Fibroblast of skin of back (primary cell): Measurements from ENCODE around the gene ZDHHC12.
"Not testable (repeated sequence)": the region's sequence is repeated elsewhere in the genome, so short reads cannot be mapped to it uniquely, and the experiment has no call there.

Source experiments
- DNase-seq: peaks from one replicate; pipeline ENCODE4 v3.0.0-alpha.2; 2013

The ZDHHC12 gene

DNA sequence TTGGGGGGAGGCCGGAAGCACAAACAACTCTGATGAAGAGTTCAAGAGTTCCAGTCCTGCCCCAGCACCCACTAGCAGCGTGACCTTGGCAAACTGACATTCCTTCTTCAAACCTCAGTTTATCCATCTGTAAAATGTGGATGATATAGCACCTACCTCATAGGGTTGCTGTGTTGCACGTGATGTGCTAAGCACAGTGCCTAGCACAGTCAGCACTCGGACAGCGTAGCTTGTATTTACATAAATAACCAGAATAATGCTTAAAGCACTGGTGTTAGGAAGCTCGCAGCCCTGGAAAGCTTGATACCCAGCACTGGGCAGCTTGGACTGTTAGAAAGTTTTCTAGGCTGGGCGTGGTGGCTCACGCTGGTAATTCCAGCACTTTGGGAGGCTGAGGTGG is 16.5 kb downstream of the ZDHHC12 start:
- no peak for DNase-seq

DNA sequence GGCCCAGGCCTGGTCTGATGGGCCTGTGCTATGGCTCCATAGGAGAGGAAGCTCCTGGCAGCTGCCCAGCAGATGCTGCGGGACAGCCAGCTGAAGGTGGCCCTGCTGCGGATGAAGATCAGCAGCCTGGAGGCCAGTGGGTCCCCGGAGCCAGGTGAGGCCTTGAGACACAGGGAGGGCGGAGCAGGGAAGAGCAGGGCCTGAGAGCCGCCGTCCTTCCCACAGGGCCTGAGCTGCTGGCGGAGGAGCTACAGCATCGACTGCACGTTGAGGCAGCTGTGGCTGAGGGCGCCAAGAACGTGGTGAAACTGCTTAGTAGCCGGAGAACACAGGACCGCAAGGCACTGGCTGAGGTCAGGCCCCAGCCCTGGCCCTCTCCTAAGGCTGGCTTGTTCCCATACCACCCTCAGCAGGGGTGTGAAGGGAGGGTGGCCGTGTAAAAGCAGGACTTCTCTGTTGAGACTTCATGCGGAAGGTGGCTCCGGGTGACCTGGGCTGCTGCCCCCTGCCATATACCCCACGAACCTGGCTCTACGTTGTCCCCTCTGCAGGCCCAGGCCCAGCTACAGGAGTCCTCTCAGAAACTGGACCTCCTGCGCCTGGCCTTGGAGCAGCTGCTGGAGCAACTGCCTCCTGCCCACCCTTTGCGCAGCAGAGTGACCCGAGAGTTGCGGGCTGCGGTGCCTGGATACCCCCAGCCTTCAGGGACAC is 17.1 kb downstream of the ZDHHC12 start:
- DNase-seq, result no peak

DNA sequence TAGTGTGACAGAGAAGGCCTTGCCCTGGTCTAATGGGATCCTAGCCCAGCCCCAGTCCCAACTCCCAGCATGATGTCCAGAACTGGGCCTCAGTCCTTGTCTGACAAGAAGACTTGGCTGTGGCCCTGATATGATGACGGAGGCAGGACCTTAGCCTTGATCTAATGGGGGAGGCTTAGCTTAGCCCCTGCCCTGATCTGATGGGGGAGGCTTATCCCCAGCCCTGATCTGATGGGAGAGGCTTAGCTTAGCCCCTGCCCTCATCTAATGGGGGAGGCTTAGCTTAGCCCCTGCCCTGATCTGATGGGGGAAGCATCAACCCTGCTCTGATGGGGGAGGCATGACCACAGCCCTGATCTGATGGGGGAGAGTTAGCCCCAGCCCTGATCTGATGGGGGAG is 17.9 kb downstream of the ZDHHC12 start:
- no peak for DNase-seq

DNA sequence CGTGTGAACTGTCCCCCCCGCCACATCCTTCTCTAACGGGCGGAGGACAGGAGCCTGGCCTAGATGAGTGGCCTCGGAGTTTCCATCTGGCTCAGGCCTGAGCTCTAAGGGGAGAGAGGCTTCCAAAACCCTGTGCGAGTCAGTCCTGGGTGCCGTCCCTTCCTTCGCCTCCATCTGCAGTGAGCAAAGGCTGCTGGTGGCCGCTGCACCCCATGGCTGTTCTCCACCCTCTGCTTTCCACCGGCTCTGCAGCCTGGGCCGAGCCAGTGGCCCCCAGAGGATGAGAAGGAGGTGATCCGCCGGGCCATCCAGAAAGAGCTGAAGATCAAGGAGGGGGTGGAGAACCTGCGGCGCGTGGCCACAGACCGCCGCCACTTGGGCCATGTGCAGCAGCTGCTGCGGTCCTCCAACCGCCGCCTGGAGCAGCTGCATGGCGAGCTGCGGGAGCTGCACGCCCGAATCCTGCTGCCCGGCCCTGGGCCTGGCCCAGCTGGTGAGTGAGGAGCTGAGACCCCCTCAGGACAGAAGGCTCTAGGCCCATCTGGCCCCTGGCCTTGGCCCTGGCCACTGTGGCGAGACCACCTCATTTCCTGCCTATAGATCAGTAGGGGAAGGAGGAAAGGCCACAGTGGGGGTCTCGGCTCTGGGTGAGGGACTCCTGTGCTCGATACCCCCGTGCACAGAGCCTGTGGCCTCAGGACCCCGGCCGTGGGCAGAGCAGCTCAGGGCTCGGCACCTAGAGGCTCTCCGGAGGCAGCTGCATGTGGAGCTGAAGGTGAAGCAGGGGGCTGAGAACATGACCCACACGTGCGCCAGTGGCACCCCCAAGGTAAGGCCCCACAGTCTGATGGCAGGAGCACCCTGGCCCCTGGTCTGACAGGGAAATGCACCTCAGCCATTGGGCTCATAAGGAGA is 18.6 kb downstream of the ZDHHC12 start:
- no peak for DNase-seq

DNA sequence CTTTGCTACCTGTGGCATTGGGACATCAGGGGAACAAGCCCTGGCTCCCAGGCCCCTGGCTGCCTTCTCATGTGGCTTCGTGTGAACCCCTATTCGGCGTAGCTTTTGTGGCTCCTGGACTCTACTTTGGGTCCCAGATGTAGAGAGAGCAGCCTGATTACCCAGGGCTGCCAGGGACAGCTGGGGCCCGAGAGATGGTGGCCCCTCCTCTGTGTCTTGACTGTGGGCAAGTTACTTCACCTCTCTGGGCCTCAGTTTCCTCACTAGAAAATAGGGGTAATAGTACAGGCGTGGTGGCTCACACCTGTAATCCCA is 19.6 kb downstream of the ZDHHC12 start:
- no peak for DNase-seq

DNA sequence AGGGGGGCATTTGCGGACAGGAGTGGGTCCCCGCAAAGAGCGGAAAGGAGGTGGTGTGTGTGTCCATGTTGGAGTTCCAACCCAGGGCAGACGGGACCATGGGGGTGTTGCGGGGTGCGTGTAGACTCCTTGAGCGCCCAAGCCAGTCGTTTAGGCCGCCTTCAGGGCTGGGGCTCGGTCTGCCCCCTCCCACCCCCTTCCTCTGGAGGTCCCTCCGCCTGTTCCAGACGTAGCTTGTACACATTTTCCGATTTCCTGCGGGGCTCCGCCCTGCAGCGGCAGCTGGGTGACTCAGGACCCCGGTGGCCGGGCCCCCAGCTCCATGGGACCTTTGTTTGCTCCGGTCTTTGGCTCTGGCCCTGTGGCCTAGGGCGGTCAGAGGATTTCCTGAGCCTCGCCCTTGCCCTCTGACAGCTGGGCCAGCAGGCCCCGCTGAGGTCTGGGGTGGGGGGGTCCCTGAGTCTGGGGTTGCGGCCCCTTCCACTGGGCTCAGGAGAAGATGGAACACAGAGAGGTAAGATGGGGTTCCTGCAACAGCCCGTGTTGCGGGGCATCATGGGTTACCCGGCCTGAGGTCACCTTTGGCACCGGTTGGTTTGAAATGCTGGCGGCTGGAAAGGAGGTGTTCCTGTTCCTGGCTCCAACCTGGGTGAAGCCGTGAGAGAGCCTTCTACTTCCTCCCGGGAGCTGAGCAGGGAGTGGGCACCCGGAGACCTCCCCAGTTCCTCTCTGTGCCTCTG is 20.1 kb downstream of the ZDHHC12 start:
- DNase-seq, result no peak

DNA sequence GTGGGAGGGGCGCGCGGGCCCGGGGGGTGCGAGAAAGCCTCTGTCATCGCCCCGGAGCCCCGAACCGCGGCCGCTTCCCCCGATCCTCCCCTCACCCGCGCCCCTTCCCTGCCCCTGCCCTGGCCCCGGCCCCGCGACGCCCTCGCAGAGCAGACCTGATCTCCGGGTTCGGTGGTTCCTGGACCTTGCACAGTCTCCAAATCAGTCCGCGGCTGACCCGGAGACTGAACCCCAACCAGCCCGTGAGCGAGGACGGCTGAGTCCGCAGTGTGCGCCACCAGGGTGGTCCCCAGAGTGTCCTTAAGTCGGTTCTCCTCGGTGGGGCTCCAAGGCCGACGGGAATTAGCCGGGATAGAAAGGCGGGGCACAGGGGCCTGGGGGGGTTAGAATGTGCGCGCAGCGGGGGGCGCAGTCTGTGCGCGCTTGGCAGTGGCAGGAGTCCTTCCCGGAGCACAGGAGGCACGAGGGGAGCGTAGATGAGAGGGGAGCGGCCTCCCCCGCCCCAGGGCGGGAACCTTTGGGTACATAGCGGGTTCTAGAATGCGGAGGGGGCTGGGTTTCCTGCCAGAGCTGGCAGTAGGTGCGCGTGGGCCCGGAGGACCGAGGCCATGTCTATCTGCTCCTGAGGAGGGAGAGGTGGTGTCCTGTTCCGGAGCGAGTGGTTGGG is 20.8 kb downstream of the ZDHHC12 start:
- peak; percentile 51 for DNase-seq

DNA sequence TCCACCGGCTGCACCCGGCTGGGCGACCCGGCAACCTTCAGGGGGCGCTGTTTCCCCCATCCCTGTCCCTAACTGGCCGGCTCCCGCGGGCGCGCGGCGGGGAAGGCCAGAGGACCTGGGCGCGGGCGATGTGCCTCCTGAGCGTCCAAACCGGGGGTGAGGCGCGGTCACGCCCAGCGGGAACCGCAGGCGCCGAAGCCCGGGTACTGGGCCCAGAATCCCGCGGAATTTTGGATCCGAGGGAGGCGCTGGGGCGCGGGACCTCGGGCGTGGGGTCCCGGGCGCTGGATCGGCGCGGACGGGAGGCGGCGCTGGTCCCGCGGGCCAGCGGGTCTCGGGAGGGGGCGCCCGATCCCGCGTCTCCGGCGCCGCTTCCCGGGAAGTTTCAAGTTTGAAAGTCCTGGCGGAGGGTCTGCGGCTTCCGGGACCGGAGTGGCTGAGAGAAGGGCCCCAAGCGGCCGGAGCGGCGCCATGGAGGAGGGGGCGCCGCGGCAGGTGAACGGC is 21.4 kb downstream of the ZDHHC12 start, which contains the start of gene PKN3:
TSS of gene PKN3 (plus strand) at position 59 of the 504 bp plus-strand sequence. CDS start at position 472, 413 bp downstream.
- peak; percentile 81 for DNase-seq

DNA sequence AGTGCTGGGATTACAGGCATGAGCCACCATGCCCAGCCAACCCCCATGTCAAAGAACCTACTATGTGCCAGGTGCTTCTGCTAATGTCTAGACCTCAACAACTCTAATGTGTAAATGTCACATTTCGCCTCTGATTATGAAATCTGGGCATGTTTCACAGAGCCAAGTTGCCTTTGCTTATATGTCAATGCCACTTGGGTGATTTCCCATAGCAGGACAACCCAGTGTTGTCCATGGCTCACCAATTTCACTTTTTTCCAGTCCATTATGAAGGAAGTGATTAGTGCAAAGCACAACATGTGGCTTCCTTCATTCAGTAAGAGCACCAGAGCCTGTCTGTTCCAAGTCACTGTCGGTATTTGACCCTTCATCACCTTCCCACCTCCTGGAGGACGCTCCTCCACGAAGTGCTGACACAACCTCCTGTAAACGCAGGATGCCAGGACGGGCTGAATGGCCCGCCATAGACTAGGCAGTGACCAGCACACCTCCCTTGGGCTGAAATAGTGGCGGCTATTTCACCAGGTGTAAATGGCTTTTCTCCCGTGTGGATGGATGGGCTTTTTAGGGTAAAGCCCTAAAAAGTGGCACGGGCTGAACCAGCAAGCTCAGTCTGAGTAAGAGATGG is 22.6 kb downstream of the ZDHHC12 start:
- DNase-seq, result no peak

DNA sequence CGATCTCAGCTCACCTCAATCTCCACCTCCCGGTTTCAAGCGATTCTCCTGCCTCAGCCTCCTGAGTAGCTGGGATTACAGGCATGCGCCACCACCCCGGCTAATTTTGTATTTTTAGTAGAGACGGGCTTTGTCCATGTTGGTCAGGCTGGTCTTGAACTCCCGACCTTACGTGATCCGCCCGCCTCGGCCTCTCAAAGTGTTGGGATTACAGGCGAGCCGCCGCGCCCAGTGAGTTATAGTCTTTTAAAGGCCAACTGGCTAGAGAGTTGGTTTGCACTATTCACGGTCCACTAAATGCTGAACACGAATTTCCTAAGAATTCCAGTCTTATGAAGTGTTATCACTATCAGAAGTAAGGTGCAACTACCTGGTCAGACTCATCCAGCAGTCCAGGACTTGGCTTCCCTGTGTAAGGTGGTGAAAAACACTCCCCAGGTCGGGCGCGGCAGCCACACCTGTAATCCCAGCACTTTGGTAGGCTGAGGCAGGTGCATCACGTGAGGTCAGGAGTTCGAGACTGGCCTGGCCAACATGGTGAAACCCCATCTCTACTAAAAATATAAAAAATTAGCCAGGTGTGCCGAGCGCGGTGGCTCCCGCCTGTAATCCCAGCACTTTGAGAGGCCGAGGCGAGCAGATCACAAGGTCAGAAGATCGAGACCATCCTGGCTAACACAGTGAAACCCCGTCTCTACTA is 24.7 kb downstream of the ZDHHC12 start:
- DNase-seq, result not testable (repeated sequence)

DNA sequence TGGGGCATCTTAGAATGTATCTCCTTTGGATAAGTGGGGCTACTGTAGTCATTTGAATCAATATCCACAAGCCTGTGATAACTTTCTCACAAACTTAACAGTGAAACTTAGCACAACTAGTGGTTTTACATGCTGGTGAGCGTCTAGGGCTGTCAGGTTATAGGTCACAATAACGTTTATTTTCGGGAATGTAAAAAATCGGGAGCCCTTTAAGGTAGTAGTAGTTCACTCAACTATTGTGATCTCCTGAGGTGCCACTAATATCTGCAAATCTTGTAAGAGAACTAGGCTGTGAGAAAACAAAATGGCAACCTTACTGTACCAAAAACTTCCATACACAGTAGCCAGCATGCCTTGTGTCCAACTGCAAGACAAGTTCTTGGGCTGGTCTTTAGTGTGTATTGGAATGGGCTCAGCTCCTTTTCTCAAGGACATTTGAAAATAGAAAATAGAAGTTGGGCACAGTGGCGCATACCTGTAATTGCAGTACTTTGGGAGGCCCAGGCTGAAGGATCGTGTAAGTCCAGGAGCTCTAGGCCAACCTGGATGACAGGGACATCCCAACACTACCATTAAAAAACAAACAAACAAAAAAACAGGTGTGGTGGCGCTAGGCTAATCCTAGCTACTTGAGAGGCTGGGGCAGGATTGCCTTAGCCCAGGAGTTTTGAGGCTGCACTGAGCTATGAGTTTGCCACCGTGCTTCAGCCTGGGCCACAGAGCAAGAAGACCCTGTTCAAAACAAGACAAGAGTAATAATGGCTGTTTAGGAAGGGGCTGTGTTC is 26.8 kb downstream of the ZDHHC12 start:
- DNase-seq, result no peak

DNA sequence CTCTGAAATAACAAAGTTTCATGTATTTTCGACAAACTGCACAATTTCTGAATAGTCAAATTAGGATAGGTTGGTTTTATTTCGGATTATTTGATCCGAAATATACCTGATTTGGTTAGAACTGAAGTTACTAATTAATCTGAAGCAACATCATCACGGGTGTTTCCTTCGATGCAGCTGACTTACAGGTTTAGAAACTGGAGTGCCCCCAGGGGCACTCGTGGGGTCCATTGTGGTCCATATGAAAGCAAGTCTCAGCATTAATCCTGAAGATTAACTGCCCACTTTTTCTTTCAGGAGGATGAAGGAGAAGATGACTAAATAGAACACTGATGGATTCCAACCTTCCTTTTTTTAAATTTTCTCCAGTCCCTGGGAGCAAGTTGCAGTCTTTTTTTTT is 29.6 kb downstream of the ZDHHC12 start:
- no peak for DNase-seq

DNA sequence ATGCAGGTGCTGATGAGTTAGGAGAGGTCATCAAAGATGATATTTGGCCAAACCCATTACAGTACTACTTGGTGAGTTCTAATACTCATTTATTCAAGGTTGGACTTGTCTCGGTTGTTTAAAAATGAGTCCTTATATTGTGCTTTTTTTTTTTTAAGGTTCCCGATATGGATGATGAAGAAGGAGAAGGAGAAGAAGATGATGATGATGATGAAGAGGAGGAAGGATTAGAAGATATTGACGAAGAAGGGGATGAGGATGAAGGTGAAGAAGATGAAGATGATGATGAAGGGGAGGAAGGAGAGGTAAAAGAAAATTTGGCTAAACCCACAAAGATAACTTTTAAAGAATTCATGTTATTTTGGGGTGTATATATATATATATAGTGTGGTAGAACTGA is 30.2 kb downstream of the ZDHHC12 start:
- DNase-seq, result not testable (repeated sequence)

DNA sequence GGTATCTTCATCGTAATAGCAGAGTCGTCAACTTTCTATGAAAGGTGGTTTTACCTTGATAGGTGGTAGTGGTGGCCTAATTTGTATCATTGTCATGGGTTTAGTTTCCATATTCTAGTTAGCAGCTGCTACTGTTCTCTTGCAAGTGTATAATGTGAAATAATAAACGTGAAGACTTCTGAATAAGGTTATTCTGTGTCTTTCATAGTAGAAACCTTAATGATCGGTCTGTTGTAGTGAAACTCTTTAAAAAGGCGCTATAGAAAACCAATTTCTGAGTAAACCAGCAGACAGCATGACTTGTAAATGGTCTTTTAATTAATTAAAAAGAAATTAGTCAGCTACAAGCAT is 33.3 kb downstream of the ZDHHC12 start:
- no peak for DNase-seq

DNA sequence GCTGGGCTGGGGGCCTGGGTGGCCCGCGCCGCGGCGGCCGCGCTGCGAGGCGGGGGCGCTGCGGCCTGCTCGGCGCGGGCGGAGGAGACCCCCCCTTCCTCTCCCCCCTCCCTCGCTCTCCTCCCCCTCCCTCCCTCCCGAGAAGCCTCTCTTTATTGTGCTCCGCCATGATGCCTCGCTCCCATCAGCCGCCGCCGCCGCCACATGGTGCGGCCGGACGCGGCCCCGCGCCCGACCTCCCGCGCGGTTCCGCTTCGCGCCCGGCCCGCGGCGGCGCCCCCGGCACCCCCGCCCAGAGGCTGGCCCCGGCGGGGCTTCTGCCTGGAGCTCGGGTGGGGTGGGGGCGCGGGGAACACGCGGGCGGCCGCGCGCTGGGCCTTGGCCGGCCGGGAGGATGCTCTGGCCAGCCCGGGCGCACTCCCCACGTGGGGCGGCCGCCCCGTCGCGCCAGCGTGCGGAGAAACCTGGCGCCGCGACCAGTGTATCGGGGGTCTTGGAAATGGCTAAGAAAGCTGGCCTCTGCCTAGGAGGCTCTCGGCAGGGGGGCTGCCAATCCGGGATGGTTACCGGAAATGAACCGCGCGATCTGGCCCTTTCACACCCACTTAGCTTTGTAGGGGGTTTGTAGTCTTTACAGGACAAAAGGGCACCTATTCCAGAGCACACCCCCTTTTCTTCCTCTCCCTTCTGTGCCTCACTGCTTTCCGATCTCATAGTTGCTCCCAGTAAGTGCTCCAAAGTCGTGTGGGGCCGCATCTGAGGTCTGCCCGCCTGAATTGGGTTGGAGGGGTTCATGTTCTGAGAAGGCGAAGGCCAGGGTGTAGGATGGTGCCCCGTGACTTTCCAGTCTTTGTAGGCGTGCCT is 33.9 kb downstream of the ZDHHC12 start:
- DNase-seq, result peak; percentile 64

DNA sequence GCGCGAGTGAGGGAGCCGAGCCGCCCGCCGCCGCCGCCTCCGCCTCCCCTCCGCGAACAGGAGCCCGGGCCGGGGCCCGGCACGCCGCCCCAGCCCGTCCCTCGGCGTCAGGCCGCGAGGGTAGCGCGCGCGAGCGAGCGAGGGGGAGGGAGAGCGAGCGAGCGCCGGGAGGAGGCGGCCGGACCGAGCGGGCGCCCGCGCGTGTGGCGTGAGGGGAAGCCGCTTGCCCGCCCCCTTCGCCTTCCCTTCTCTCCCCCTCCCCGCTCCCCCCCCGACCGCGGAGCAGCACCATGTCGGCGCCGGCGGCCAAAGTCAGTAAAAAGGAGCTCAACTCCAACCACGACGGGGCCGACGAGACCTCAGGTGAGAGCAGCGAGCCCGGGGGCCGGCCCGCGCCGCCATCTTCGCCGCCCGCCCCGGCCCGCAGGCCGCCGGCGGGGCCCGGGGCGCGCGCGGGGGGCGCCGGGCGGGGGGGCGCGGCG is 34.6 kb downstream of the ZDHHC12 start:
- no peak for DNase-seq

DNA sequence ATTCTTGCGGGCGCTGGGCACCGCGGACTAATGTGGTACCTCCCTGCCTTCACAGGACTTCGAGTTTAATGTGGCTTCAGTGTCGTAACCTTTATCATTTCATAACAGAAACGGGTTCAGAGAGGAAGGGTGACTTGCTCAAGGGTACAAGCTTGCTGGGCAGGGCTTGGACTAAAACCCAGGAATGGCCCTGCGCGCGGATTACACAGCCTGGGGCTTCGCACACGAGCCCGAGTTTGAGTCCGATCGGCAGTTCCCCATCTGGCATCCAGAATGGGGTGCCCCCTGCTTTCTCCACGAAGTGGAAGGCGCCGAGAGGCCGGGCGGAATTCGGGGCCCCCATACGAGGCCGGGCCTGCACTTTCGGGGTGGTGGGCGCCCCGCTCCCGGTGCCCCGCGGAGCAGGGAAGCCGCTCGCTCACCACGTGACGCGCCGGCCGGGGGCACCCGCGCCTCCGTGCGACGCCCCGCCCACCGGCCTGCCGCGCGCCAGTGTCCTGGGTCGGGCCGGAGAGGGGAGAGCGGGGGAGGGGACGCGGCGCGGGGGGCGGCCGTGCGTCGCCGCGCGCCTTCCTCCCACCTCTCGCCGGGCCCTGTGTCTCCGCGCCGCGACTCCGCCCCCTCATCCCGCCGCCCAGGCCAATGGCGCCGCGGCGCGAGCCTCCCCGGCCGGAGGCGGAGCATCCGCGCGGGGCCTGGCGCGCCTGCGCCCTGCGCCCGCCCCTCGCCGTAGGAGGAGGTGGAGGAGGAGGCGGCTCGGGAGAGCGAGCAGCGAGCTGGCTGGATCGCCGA is 35.2 kb downstream of the ZDHHC12 start, which contains the start of gene SET:
TSS of gene SET (plus strand) at position 722 of the 792 bp plus-strand sequence. CDS start 361 bp downstream, outside the sequence.
- DNase-seq, result peak; percentile 94

DNA sequence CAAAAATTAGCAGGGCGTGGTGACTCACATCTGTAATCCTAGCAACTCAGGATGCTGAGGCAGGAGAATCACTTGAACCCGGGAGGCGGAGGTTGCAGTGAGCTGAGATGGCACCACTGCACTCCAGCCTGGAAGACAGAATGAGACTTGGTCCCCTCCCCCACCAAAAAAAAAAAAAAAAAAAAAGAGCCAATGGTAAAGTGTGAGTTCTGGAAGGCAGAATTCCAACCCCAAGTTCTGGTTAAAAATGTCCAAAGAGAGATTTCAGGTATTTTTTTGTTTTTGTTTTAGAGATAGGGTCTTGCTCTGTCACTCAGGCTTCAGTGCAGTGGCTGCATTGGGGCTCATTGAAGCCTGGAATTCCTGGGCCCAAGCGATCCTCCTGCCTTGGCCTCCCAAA is 36.5 kb downstream of the ZDHHC12 start:
- no peak for DNase-seq
